ENCODE data around the gene RPP14.

Gene RPP14

DNA sequence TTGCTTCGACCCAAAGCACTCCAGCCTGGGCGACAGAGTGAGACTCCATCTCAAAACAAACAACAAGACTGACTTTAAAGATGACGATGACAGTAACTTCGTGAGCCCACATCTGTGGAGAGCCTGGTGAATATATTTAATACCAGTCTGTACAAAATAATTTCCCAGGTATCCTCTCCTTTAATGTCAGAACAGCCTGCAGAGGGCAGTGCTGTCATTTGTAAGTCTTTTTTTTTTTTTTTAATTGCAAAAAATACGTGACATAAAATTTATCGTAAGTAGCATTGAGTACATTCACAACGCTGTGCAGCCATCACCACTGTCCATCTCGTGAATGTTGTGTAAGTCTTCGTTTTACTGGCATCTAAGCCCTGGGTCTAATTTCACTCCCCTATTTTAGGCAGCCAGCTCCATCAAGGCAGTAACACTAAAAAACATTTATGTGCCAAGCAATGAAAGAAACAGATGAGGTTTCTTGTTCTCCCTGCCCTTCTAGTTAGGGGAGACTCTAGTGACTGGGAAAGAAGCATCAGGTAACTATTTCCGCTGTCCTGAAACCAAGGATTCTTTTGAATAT, 1.7 kb downstream of the RPP14 start:
- TF ChIP-seq, protein P1, sequence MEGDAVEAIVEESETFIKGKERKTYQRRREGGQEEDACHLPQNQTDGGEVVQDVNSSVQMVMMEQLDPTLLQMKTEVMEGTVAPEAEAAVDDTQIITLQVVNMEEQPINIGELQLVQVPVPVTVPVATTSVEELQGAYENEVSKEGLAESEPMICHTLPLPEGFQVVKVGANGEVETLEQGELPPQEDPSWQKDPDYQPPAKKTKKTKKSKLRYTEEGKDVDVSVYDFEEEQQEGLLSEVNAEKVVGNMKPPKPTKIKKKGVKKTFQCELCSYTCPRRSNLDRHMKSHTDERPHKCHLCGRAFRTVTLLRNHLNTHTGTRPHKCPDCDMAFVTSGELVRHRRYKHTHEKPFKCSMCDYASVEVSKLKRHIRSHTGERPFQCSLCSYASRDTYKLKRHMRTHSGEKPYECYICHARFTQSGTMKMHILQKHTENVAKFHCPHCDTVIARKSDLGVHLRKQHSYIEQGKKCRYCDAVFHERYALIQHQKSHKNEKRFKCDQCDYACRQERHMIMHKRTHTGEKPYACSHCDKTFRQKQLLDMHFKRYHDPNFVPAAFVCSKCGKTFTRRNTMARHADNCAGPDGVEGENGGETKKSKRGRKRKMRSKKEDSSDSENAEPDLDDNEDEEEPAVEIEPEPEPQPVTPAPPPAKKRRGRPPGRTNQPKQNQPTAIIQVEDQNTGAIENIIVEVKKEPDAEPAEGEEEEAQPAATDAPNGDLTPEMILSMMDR (conservative IDR thresholded peaks at IDR 0.05; ENCODE audit: control insufficient read depth, insufficient read depth, low read depth, low read length): peak; percentile 50
- peak overlapping the region; percentile 97 for H3K4me3 ChIP-seq (ENCODE audit: control insufficient read depth, low read depth, low read length)
- peak; percentile 76 for DNase-seq (ENCODE audit: low read depth)

DNA sequence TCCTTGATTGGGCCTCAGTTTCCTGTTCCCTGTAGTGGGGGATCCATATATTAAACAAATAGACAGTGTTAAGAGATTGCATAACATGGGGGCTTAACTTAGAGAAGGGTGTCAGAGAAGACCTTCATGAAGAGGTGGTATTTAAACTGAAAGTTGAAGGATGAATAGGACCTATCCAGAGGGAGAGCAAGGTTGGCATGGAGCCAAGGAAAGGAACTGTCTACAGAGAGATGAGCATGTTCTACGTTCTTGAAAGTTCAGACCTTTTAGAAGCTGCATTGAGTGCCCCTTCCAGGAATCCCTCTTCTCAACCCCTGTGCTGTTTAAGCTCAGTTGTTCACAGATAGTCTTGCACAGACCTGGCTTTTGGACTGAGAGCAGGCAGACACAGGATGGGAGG, 2.7 kb downstream of the RPP14 start:
- peak; percentile 33 for DNase-seq (ENCODE audit: low read depth)
- TF ChIP-seq, protein P1 (conservative IDR thresholded peaks at IDR 0.05; ENCODE audit: control insufficient read depth, insufficient read depth, low read depth, low read length): no peak
- no peak overlapping the region for H3K4me3 ChIP-seq (ENCODE audit: control insufficient read depth, low read depth, low read length)

DNA sequence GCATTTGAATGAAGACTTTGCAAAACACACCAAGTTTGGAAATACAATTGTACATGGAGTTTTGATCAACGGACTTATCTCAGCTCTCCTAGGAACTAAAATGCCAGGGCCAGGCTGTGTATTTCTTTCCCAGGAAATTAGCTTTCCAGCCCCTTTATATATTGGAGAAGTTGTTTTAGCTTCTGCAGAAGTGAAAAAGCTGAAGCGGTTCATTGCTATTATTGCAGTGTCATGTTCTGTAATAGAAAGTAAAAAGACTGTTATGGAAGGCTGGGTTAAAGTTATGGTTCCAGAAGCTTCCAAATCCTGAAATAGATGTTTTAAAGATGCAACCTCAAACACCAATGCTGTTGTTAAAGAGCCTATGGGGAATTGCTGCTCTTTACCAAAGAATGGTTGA, 11.8 kb downstream of the RPP14 start:
- TF ChIP-seq, protein P1 (conservative IDR thresholded peaks at IDR 0.05; ENCODE audit: control insufficient read depth, insufficient read depth, low read depth, low read length): no peak
- DNase-seq (ENCODE audit: low read depth): no peak

DNA sequence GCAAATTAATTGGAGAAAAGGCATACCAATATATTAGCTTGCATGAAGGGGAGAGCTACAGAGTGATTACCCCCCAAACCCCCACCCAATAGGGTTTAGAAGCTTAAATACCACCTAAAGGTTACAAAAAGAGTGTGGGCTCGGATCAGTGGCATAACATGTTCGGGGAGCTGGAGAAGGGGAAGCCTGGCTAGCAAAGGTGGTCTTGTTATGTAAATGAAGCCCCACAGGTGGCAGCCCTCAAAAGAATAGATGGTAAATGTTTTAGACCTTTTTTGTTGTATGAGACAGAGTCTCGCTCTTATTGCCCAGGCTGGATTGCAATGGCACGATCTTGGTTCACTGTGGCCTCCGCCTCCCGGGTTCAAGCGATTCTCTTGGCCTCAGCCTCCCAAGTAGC, 15.7 kb downstream of the RPP14 start:
- no peak for DNase-seq (ENCODE audit: low read depth)
- H3K4me3 ChIP-seq (ENCODE audit: control insufficient read depth, low read depth, low read length): no peak overlapping the region
- TF ChIP-seq, protein P1 (conservative IDR thresholded peaks at IDR 0.05; ENCODE audit: control insufficient read depth, insufficient read depth, low read depth, low read length): no peak

More for the DNA sequence above, 11.8 kb downstream of the RPP14 start:
- no peak overlapping the region for H3K4me3 ChIP-seq (ENCODE audit: control insufficient read depth, low read depth, low read length)

DNA sequence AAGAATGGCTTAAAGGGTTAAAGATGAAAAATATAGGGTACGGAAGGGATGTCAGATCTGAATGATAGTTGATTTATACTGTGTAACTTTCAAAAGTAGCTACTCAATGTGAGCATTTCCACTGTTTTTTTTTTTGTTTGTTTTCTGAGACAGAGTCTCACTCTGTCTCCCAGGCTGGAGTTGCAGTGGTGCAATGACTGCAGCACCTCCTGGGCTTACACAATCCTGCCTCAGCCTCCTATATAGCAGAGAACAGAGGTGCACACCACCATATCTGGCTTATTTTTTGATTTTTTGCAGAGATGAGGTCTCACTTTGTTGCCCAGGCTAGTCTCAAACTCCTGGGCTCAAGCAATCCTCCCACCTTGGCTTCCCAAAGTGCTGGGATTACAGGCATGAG, 16.7 kb downstream of the RPP14 start:
- H3K4me3 ChIP-seq (ENCODE audit: control insufficient read depth, low read depth, low read length): no peak overlapping the region
- DNase-seq (ENCODE audit: low read depth): peak; percentile 13
- TF ChIP-seq, protein P1 (conservative IDR thresholded peaks at IDR 0.05; ENCODE audit: control insufficient read depth, insufficient read depth, low read depth, low read length): no peak

DNA sequence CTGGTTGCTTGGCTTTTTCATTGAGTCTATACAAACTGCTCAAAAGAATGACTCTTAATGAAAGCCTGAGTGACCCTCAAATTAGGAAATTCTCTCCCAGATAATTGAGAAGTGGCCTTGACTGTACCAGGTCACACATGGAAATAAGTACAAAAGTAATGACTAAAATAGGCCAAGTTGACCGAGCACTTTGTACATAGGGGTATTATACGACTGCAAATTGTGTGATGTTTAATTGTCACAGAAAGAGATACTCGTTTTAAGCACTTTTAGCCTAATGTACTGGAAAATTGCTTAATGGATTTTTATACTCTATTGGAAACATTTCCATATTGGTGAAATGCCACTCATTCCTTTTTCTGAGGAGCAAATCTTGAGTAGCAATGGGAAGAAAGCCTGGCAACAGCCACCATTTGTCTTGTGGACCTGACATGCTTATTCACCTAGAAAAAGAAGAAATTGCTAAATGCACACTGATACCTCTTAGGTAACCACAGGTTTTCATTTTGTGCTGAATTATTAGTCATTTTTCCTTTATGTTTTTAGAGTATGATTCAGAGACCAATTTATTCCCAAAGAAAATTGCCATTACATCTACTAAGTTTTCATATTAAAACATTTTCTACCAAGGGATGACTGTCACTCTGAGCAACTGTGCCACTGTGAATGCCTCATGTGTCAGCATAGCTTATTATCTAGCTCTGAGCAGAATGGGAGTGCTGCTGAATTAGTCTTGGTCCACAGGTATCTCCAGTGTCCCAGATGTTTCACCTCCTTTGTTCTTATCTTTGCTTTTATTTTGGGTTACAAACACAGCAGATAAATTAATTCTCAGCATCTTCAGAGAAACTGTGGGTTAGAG, 17.7 kb downstream of the RPP14 start:
- TF ChIP-seq, protein P1 (conservative IDR thresholded peaks at IDR 0.05; ENCODE audit: control insufficient read depth, insufficient read depth, low read depth, low read length): no peak
- H3K4me3 ChIP-seq (ENCODE audit: control insufficient read depth, low read depth, low read length): no peak overlapping the region
- no peak for DNase-seq (ENCODE audit: low read depth)

All from fibroblast of mammary gland (primary cell).